ENCODE results near the gene PCDH9.

The PCDH9 gene

DNA sequence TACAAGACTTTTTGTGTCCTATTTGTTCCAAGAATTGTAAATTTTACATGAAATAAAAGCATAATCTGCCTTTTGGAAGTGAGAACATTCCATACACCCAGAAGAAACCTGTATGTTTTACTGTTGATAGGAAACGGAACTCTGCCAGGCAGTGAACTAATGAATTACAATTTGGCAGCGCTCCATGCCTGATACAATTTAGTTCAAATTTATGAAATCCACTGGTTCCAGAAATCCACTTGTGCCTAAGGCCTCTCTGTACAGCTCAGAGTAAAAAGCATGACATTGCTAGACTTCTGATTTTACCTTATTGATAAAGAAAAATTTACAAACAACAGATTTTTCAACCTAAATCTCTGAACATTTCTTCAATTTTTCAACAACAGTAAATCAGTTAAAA lies 78.1 kb downstream of the PCDH9 start:
- Histone ChIP-seq H3K9me3 (ENCODE audit: insufficient read depth, low read depth, low read length) (no peaks in the 10 kb centered on the region), H3K27ac (ENCODE audit: low read depth, low read length) (no peak overlapping the region), H3K4me3 (ENCODE audit: low read length) (no peak overlapping the region), H3K27me3 (ENCODE audit: insufficient read depth, low read length) (no peaks in the 10 kb centered on the region), H3K36me3 (ENCODE audit: insufficient read depth, low read length) (no peaks in the 10 kb centered on the region), H3K4me1 (ENCODE audit: insufficient read depth, low read length) (peaks cover 13% of the 10 kb centered on the region), H3K9ac (ENCODE audit: low read depth, low read length) (no peak overlapping the region)
- WGBS: 91% methylated on average over 2 of the region's 2 CpGs

DNA sequence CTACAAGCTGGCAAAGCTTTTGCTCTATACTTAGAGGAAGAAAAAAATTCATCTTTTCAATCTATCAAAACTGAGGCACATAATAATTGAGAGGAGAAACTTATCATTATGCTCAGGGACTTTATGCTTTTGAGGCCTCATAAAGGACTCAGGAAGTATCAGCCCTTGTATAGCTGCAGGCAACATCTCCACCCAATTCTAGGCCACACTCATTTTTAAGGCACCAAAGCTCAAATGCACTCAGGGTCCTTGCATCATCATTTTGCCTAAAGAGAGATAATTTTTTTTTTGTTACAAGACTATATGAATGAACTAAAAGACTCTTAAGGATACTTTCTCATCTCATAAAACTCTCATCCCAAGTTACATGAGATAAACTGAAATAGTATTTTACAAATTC lies 78.5 kb downstream of the PCDH9 start:
- H3K27ac ChIP-seq (ENCODE audit: low read depth, low read length): no peak overlapping the region
- H3K4me3 ChIP-seq (ENCODE audit: low read length): no peak overlapping the region
- no peaks in the 10 kb centered on the region for H3K27me3 ChIP-seq (ENCODE audit: insufficient read depth, low read length)
- H3K9me3 ChIP-seq (ENCODE audit: insufficient read depth, low read depth, low read length): no peaks in the 10 kb centered on the region
- no peak overlapping the region for H3K9ac ChIP-seq (ENCODE audit: low read depth, low read length)
- H3K4me1 ChIP-seq (ENCODE audit: insufficient read depth, low read length): peaks cover 17% of the 10 kb centered on the region
- no peaks in the 10 kb centered on the region for H3K36me3 ChIP-seq (ENCODE audit: insufficient read depth, low read length)

DNA sequence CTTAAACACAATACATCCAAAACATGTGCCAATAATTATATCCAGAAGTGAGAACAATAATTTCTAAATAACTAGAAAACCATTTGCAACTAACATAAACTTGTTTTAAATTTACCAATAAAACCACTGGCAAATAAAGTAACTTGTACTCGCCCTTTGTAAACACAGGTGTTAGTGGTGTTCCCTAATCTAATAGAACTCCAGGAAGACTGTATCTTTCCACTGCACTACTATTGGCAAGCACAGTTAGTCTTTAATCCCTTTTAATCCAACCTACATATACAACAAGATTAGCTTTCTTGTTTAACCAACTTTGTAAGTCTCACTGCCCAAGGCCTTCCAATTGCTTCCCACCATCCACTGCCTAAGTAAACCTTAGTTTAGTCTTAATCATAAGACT lies 79.5 kb downstream of the PCDH9 start:
- Histone ChIP-seq H3K4me3 (ENCODE audit: low read length) (no peak overlapping the region), H3K4me1 (ENCODE audit: insufficient read depth, low read length) (peaks cover 17% of the 10 kb centered on the region), H3K27me3 (ENCODE audit: insufficient read depth, low read length) (no peaks in the 10 kb centered on the region), H3K9ac (ENCODE audit: low read depth, low read length) (no peak overlapping the region), H3K36me3 (ENCODE audit: insufficient read depth, low read length) (no peaks in the 10 kb centered on the region), H3K9me3 (ENCODE audit: insufficient read depth, low read depth, low read length) (no peaks in the 10 kb centered on the region), H3K27ac (ENCODE audit: low read depth, low read length) (no peak overlapping the region)
- WGBS: 94% methylated on average over 1 of the region's 1 CpG

DNA sequence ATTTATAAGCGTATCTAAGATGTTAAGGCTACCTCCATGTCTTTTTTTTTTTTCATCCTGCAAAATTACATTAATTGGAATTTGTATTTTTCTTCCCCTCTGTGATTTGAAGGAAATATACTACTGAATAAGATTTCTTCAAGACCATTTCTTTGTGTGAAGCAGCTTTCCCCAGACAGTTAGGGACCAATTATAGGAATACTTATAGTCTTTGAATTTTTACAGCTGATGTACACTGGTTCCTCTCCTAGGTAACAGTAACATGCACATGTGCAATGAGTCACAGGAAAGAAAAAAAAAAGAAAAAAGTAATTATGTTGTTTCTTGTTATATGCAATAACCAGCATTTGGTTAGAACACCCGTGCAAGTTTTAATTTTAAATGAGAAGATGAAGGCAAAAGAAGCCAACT lies 82.0 kb downstream of the PCDH9 start:
- no peaks in the 10 kb centered on the region for H3K9me3 ChIP-seq (ENCODE audit: insufficient read depth, low read depth, low read length)
- no peak overlapping the region for H3K4me3 ChIP-seq (ENCODE audit: low read length)
- no peak overlapping the region for H3K27ac ChIP-seq (ENCODE audit: low read depth, low read length)
- H3K4me1 ChIP-seq (ENCODE audit: insufficient read depth, low read length): peaks cover 25% of the 10 kb centered on the region
- H3K9ac ChIP-seq (ENCODE audit: low read depth, low read length): no peak overlapping the region
- H3K36me3 ChIP-seq (ENCODE audit: insufficient read depth, low read length): no peaks in the 10 kb centered on the region
- WGBS: 88% methylated on average over 1 of the region's 2 CpGs
- H3K27me3 ChIP-seq (ENCODE audit: insufficient read depth, low read length): no peaks in the 10 kb centered on the region

DNA sequence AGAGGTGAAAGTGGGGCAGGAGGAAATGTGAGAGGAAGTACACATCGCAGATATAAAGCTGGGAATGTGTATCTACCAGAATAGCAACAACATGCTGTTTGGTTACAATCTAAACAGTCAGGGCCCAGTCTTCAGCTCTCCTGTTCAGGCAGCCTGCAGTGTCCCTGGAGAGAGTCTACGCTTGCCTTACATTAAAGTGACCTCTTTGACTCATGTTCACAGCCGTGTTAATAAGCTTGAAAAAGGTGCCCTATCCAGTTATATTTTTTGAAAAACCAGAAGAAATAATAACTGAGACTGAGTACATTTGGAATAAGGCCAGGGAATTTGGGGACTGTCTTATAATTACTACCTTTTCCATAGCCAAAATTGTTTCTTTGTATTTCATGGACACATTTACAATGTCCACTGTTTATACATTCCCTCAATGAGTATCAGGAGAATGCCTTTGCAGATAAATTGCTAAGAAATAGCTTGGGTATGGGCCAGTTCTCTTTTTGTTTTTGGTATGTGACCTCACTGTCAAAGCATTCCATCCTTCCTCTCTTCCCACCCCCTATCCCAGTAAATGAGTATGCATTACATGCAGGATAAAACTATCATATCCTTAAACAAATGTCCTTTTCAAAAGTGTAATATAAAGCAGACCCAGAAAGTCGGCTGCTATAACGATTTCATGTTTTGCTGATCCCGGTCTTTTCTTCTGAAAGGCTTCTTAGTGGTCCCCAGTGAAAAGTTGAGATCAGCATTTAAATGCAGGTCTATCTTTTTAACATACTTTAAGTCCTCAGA lies 82.6 kb downstream of the PCDH9 start:
- no peaks in the 10 kb centered on the region for H3K36me3 ChIP-seq (ENCODE audit: insufficient read depth, low read length)
- no peak overlapping the region for H3K4me3 ChIP-seq (ENCODE audit: low read length)
- 63% methylated on average over 6 of the region's 6 CpGs for WGBS
- H3K9me3 ChIP-seq (ENCODE audit: insufficient read depth, low read depth, low read length): no peaks in the 10 kb centered on the region
- H3K4me1 ChIP-seq (ENCODE audit: insufficient read depth, low read length): peaks cover 26% of the 10 kb centered on the region
- H3K27me3 ChIP-seq (ENCODE audit: insufficient read depth, low read length): no peaks in the 10 kb centered on the region
- H3K9ac ChIP-seq (ENCODE audit: low read depth, low read length): no peak overlapping the region; the same call in 1 of the 2 replicates
- H3K27ac ChIP-seq (ENCODE audit: low read depth, low read length): peak overlapping the region; percentile 20; the same call in 1 of the 2 replicates

DNA sequence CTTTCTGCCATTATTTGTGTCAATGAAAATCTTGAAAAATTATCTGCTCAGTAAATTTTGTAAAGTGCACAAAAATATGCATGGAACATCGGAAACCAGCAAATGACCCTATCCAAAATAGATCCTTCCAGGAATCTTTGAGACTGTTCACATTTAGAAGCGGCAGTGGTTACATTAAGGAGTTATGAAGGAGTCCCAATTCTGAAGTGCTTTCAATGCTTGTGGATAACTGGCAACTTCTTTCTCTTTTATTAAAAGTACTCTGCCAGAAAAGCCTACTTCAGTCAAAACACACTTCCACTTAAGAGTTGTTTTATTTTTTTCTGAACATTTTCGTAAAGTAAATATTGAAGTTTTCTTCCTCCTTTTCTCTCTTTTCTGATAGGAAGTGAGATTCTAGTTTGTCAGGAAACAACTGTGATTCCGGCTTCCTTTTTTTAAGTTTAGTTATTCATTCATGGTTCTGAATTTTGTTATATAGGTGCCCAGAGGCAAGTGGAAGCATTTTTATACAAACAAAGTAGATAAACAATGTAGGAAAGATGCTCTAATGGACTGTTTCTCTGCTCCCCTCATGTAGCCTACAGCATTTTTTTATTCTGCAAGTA lies 83.5 kb downstream of the PCDH9 start:
- peaks cover 26% of the 10 kb centered on the region for H3K4me1 ChIP-seq (ENCODE audit: insufficient read depth, low read length)
- WGBS: 92% methylated on average over 2 of the region's 4 CpGs

DNA sequence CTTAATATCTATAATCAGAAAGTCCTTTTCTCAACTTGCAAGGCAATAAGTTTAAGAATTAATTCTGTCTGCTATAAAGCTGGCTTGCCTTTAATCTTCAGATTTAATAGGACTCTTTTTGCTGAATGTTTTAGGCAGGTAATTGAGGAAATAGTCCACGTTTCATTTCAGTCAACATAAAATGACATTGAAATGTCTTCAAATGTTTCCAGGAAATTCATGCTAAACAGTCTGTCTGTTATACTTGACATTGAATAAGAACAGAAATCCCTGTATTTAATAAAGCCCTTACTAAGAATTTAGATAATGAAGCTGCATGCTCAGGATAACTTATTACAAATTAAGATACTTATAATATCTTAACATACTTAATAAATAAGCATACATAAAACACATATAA lies 84.2 kb downstream of the PCDH9 start:
- Histone ChIP-seq H3K4me3 (ENCODE audit: low read length) (no peak overlapping the region), H3K4me1 (ENCODE audit: insufficient read depth, low read length) (peaks cover 26% of the 10 kb centered on the region), H3K27me3 (ENCODE audit: insufficient read depth, low read length) (no peaks in the 10 kb centered on the region), H3K9me3 (ENCODE audit: insufficient read depth, low read depth, low read length) (no peaks in the 10 kb centered on the region), H3K9ac (ENCODE audit: low read depth, low read length) (no peak overlapping the region), H3K27ac (ENCODE audit: low read depth, low read length) (no peak overlapping the region), H3K36me3 (ENCODE audit: insufficient read depth, low read length) (no peaks in the 10 kb centered on the region)
- 100% methylated on average over 1 of the region's 1 CpG for WGBS

More for the DNA sequence above, 83.5 kb downstream of the PCDH9 start:
- Histone ChIP-seq H3K4me3 (ENCODE audit: low read length) (no peak overlapping the region), H3K36me3 (ENCODE audit: insufficient read depth, low read length) (no peaks in the 10 kb centered on the region), H3K27ac (ENCODE audit: low read depth, low read length) (no peak overlapping the region), H3K9ac (ENCODE audit: low read depth, low read length) (no peak overlapping the region), H3K27me3 (ENCODE audit: insufficient read depth, low read length) (no peaks in the 10 kb centered on the region), H3K9me3 (ENCODE audit: insufficient read depth, low read depth, low read length) (no peaks in the 10 kb centered on the region)

DNA sequence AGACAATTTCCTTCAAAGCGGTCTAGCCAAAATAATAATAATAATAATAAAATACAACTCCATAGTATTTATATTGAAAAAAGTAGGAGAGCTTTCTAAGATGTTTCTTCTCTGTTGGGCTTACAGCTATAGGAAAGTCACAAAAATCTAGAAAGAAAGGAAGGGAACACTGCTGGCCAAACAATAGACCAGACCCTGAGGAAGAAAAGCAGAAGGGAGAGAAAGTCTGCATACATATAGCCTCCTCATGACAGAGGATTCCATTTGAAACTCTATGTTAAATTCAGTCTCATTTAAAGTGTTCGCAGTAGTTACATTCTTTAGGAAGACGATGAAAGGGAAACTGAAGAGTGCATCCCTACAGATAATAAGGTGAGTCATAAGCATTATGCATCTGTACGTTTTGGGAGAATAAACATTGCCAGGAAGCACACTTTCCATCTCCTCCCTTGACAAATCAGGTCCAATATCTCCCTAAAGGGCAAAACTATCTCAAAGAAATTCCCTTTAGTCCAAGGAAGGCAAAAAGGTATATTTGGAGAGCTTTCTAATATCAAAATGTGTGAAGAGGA lies 86.5 kb downstream of the PCDH9 start:
- peaks cover 26% of the 10 kb centered on the region for H3K4me1 ChIP-seq (ENCODE audit: insufficient read depth, low read length)
- WGBS: 69% methylated on average over 3 of the region's 4 CpGs
- no peaks in the 10 kb centered on the region for H3K9me3 ChIP-seq (ENCODE audit: insufficient read depth, low read depth, low read length)
- no peaks in the 10 kb centered on the region for H3K36me3 ChIP-seq (ENCODE audit: insufficient read depth, low read length)
- no peak overlapping the region for H3K4me3 ChIP-seq (ENCODE audit: low read length)
- H3K9ac ChIP-seq (ENCODE audit: low read depth, low read length): no peak overlapping the region
- no peaks in the 10 kb centered on the region for H3K27me3 ChIP-seq (ENCODE audit: insufficient read depth, low read length)
- H3K27ac ChIP-seq (ENCODE audit: low read depth, low read length): no peak overlapping the region

DNA sequence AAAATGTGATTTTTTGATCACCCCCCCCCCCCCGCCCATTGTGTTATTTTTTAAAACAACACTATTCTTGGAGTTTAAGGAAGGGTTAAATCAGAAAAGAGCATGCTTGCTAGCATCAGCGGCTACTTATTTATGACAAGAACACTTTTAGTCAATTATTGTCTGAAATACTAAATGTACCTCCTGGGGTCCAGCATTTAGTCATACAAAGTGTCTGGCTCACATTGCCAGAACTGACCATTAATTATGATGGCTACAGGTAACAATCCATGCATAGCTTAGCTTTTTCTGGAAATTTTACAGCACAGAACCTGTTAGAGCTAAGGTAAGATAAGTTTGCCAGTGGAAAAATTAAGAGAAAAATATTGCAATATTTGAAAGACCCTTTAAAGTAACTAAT lies 90.1 kb downstream of the PCDH9 start:
- H3K36me3 ChIP-seq (ENCODE audit: insufficient read depth, low read length): no peaks in the 10 kb centered on the region
- peaks cover 9% of the 10 kb centered on the region; the same call in 1 of the 2 replicates for H3K4me1 ChIP-seq (ENCODE audit: insufficient read depth, low read length)
- no peak overlapping the region for H3K27ac ChIP-seq (ENCODE audit: low read depth, low read length)
- H3K9ac ChIP-seq (ENCODE audit: low read depth, low read length): no peak overlapping the region
- H3K9me3 ChIP-seq (ENCODE audit: insufficient read depth, low read depth, low read length): no peaks in the 10 kb centered on the region
- no peak overlapping the region for H3K4me3 ChIP-seq (ENCODE audit: low read length)
- 100% methylated on average over 1 of the region's 2 CpGs for WGBS
- no peaks in the 10 kb centered on the region for H3K27me3 ChIP-seq (ENCODE audit: insufficient read depth, low read length)

DNA sequence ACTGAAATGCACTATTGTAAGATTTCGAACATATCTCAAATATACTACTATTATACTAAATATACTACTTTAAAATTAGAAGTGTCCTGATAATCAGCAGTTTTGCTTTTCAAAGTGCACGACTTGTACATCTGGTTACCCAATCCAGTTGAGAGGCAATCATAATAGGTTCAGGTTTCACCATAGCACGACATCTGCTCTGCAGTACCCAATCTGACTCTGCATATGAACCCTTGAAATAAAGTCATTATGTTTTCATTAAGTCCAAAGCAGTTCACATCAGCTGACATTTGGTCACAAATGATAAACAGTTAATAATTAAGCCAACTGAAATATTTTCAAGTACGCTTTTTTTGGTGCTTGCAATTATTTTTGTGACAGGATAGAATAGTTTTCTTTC lies 90.6 kb downstream of the PCDH9 start:
- H3K9ac ChIP-seq (ENCODE audit: low read depth, low read length): no peak overlapping the region
- H3K36me3 ChIP-seq (ENCODE audit: insufficient read depth, low read length): no peaks in the 10 kb centered on the region
- WGBS: 97% methylated on average over 3 of the region's 4 CpGs
- H3K9me3 ChIP-seq (ENCODE audit: insufficient read depth, low read depth, low read length): no peaks in the 10 kb centered on the region
- peaks cover 11% of the 10 kb centered on the region for H3K4me1 ChIP-seq (ENCODE audit: insufficient read depth, low read length)
- no peak overlapping the region for H3K27ac ChIP-seq (ENCODE audit: low read depth, low read length)
- no peaks in the 10 kb centered on the region for H3K27me3 ChIP-seq (ENCODE audit: insufficient read depth, low read length)
- no peak overlapping the region for H3K4me3 ChIP-seq (ENCODE audit: low read length)

DNA sequence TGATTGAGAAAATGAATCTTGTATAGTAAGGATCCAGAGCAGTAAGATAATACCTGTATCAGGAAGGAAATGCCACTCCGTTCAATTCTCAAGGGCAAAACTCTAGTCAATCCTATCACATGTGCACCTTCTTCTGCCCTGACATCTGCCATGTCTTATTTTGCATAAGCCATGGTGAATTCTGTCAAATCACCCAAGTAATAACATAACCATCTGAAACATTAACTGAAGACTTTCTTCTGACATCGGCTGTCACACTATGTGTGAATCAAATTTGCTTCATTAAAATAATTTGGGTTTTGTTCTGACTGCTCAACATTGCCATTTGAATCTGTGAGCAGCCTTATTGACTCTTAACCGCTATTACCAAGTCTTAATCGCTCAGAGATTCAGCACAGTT lies 91.2 kb downstream of the PCDH9 start:
- peaks cover 14% of the 10 kb centered on the region for H3K4me1 ChIP-seq (ENCODE audit: insufficient read depth, low read length)
- H3K4me3 ChIP-seq (ENCODE audit: low read length): no peak overlapping the region
- no peak overlapping the region for H3K27ac ChIP-seq (ENCODE audit: low read depth, low read length)
- no peaks in the 10 kb centered on the region for H3K9me3 ChIP-seq (ENCODE audit: insufficient read depth, low read depth, low read length)
- H3K27me3 ChIP-seq (ENCODE audit: insufficient read depth, low read length): no peaks in the 10 kb centered on the region
- WGBS: 92% methylated on average over 4 of the region's 4 CpGs
- H3K36me3 ChIP-seq (ENCODE audit: insufficient read depth, low read length): no peaks in the 10 kb centered on the region
- no peak overlapping the region for H3K9ac ChIP-seq (ENCODE audit: low read depth, low read length)

Measured in HUES64 (cell line).